Measurements from ENCODE around the gene RNF121.
A peak's percentile ranks its signal among the peaks of the same experiment; 100 is the strongest.

Gene RNF121

DNA sequence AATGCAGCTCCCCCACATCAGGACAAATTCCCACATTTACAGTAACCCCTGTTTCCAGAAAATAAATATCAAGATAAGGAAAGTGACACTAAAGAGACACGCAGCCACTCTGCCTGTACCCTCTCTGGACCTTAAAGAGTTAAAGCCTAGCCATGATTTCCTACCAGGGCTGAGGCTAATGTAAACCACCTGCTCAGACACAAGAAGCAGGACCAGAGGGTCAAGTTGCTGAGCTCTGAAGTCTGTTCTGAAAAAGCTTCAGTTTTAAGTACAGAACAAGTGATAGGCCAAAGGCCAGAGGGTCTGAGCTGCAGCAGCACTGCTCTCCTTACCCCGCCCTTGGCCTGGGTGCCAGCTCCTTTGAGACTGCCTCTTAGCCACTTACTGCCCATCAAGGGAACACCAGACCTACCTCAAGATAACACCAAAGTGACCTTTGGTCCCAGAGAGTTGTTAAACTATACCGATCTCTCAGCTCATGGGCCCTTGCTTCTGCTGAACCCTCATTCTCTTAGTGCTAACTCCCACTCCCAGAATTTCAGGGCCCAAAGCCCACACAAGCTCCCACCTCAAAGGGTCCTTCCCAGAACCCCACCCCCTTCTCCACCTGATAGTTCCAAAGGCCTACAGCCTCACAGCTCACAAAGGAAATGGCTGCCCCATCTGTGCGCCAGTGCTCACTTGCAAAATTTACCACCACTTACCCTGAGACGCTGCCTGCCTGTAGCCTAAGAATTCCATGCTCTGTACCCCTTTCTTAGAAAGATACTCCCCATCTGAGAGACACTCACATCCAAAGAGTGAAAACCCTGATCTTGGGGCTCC, 110.4 kb downstream of the RNF121 start:
- no peak for DNase-seq (ENCODE audit: low read depth)

DNA sequence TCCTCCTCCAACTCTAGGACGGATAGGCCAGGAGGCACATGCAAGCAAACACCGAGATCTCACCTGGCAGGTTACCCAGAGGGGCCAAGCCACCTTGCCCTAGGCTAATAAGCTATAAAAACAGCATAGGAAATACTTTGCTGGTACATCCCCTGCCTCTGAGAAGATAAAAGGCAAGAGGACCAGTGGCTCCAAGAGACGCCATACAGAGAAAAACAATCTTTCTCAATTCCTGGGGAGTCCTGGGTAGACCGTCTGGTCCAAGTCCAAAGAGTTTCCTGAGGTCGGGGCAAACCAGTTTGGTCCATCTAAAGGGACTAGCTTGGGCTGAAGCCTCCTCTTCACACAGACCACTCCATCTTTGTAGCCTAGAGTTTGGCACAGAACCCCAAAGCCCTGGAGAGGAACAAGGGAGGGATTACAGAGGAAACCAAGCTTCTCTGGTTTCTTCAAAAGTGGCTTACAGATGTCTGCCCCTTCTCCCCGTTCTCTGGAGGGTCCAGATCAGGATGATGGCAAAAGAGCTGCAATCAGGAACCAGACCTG, 111.1 kb downstream of the RNF121 start:
- no peak for DNase-seq (ENCODE audit: low read depth)

DNA sequence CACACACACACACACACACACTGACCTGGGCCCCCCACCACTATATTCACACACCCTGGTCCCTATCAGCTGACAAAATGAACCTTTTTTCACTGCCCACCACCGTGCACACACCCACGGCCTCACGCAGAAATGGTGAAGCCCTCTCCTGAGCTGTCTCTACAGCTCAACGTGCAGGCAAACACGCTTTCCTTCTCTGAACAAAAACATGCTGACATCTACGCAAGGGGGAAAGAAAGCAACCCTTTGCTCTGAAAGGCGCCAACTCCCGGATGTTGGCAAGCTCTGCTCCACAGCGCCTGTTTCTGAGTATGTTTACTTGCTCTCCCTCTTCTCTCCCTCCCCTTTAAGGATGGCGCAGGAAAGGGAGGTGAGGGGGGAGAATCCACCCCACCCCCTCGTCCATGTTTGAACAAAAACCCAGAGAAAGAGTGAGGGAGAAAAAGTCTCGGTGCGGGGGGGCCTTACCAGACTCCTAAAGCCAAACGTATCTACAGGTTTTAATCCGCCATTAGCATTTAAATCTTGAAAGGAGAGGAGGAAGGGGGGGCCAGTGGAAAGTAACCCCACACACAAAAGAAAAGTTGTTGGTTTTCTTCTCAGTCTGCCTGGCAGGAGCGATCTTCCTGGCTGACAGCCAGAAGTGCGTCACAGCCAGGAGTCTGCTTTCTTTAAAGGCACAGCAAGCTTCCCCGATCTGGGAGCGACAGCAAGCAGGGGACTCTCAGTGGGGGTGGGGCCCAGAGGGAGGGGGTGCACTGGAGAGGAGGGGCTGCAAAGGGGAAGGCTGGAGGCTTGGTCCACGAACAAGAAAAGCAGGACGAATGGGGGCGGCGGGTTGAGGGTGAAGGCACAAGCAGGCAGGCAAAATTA, 111.9 kb downstream of the RNF121 start:
- peak; percentile 60 for DNase-seq (ENCODE audit: low read depth)

DNA sequence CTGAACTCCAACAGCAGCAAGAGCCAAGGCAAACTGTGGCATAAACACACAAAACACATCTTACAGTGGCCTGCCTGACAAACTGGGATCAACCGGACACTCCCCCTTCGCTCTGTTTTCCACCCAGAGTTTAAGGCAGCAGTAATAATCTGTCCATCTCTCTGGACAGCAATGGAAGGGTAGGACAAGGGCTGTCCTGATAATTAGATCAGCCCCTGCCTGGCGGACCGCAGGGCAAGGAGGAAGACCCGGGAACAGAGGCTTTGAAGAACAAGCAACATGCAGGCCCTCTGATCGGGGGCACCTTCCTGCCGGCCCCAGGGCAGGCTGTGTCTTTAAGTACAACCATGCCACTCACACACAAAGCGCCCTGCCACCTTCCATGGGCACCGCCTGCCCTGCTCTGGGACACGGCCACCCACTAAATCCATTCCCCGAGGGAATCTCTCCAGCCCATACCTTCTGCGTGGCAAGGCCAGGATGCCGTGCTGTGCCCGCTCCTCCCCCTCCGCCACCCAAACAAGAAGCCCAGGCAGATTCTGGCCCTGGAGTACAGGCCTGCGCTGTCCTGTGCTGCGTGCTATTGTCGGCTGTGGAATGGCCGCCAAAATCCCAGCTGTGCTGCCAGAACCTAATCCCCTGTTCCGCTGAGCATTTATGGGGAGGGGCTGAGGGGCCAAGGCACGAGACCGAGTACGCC, 112.7 kb downstream of the RNF121 start:
- DNase-seq (ENCODE audit: low read depth), result peak; percentile 15

DNA sequence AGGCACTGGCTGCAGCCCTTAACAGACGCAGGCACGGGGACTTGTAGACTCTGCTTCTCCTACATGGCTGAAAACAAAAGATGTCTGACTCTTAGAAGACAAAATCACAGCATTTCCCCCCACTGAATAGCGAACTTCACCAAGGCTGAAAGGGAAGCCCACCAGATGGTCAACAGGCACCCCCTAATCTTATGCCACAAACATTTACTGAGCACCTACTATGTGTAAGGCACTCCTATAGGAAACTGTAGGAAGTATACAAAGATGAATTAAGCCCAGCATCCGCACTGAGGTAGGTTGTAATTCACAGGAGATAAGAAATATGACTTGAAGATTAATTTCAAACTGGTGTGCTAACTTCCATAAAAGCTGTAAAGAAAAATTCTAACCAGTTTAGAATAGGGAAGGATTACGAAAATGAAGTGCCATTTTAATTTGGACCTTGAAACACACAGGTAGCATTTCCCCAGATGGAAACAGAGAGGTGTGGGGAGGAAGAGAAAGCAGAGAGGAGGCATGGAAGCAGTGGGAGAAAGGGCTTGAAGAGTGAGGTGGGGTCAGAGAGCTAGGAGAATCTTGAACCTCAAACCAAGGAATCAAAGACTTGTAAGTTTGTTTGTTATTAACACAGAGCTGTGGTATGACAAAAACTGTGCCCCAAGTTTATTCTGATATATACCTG, 113.4 kb downstream of the RNF121 start:
- DNase-seq (ENCODE audit: low read depth), result no peak

DNA sequence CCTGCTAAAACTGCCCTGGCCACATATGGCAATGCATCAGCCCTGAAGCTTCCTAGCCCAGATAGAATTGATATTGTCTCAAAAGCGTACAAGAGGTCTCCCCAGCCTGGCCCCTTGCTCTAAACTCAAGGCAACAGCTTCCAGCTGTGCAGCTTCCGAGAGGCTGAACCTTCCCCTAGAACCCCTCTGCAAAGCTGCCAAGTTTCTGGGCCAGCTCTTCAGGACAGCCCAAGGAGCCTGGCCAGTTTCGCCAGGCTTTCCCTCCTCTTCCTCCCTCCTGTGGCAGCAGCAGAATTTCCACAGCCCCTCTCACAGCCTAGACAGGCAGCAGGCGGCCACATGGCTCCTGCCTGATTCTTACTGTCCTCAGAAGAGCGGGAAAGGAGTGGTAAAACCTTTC, 117.0 kb downstream of the RNF121 start:
- no peak for DNase-seq (ENCODE audit: low read depth)
